Measurements from ENCODE around the gene CLDN6.

DNA sequence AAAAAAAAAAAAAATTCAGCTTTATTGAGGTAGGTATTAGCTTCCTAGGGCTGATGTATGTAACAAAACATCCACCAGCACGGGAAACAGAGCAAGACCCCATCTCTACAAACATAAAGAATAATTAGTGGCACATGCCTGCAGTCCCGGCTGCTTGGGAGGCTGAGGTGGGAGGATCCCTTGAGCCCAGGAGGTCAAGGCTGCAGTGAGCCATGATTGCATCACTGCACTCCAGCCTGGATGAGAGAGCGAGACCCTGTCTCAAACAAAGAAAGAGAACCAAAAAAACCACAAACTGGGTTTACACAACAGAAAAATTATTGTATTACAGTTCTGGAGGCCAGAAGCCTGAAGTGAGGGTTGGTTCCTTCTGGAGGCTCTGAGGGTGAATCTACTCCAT is 24.4 kb upstream of the CLDN6 start:
- TF ChIP-seq POLR2AphosphoS5 (IDR thresholded peaks at IDR 0.05; ENCODE audit: insufficient read depth in 1 of 2, low read depth in 1 of 2) (no peak), POLR2A (IDR thresholded peaks at IDR 0.05) (no peak)
- TF ChIP-seq, protein P1, sequence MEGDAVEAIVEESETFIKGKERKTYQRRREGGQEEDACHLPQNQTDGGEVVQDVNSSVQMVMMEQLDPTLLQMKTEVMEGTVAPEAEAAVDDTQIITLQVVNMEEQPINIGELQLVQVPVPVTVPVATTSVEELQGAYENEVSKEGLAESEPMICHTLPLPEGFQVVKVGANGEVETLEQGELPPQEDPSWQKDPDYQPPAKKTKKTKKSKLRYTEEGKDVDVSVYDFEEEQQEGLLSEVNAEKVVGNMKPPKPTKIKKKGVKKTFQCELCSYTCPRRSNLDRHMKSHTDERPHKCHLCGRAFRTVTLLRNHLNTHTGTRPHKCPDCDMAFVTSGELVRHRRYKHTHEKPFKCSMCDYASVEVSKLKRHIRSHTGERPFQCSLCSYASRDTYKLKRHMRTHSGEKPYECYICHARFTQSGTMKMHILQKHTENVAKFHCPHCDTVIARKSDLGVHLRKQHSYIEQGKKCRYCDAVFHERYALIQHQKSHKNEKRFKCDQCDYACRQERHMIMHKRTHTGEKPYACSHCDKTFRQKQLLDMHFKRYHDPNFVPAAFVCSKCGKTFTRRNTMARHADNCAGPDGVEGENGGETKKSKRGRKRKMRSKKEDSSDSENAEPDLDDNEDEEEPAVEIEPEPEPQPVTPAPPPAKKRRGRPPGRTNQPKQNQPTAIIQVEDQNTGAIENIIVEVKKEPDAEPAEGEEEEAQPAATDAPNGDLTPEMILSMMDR (IDR thresholded peaks at IDR 0.05) = no peak

Data from vagina (tissue), 2 donors.